ENCODE results near the gene TXLNA. TPM values are rescaled to one million over a fixed set of nuclear protein-coding genes. Genes with fewer than 3 reads are reported as not detected.
A peak's percentile ranks its signal among the peaks of the same experiment; 100 is the strongest.

TXLNA gene
- total RNA-seq, 4 donors from 2014 or later = 34.5 to 54.0 (median 40.7) TPM

GRCh38 chr1:32220746-32221580 lies 41.5 kb downstream of the TXLNA start:
- peak overlapping the region in 3 of 4 donors; percentile 93 to 96 (median 94) for H3K27ac ChIP-seq
- H3K9me3 ChIP-seq = no peaks in the 10 kb centered on the region
- intact Hi-C loops (cut with DNase I) = no loop called here
- no peaks in the 10 kb centered on the region for H3K27me3 ChIP-seq
- H3K36me3 ChIP-seq = peaks cover 0 to 72% (median 15%) of the 10 kb centered on the region in 3 donors
- peak overlapping the region; percentile 65 to 99 (median 82) for H3K4me3 ChIP-seq
- H3K4me1 ChIP-seq = peaks cover 22 to 53% (median 24%) of the 10 kb centered on the region in 3 donors
- 75 to 83% methylated on average over 4 of the region's 4 CpGs for WGBS, 2 donors
- no peak for TF ChIP-seq POLR2A (IDR thresholded peaks at IDR 0.05)
- no peak for TF ChIP-seq CTCF (IDR thresholded peaks at IDR 0.05)
- no peak for DNase-seq

- Histone ChIP-seq H3K27ac (peak overlapping the region; percentile 93 to 96 (median 94)), H3K9me3 (no peaks in the 10 kb centered on the region), H3K36me3 (peaks cover 0 to 72% (median 11%) of the 10 kb centered on the region in 3 donors), H3K4me3 (peak overlapping the region; percentile 65 to 99 (median 82)), H3K27me3 (no peaks in the 10 kb centered on the region), H3K4me1 (peaks cover 22 to 47% (median 24%) of the 10 kb centered on the region in 3 donors)
- no peak for DNase-seq
- 7 to 11% methylated on average over 6 to 9 of the region's 13 CpGs for WGBS, 2 donors
- intact Hi-C loops (cut with DNase I) = no loop called here
- TF ChIP-seq POLR2A (IDR thresholded peaks at IDR 0.05) (no peak), CTCF (IDR thresholded peaks at IDR 0.05) (no peak)
These were observed 42.1 kb downstream of the TXLNA start for GRCh38 chr1:32221581-32221979.

GRCh38 chr1:32221980-32222755 lies 42.7 kb downstream of the TXLNA start, which contains the start of the genes EIF3I and TMEM234:
EIF3I (plus strand) TSS chr1:32222407; CDS start chr1:32222442, 35 bp downstream.
TMEM234 (minus strand) TSS chr1:32222353; CDS start chr1:32222322, 31 bp downstream.
- intact Hi-C loops (cut with DNase I) = no loop called here

GRCh38 chr1:32223683-32224082 lies 44.2 kb downstream of the TXLNA start:
- TF ChIP-seq POLR2A (IDR thresholded peaks at IDR 0.05) = no peak
- TF ChIP-seq CTCF (IDR thresholded peaks at IDR 0.05) = no peak
- H3K27me3 ChIP-seq = no peaks in the 10 kb centered on the region
- H3K27ac ChIP-seq = peak overlapping the region; percentile 93 to 96 (median 94)
- H3K4me1 ChIP-seq = peaks cover 22 to 46% (median 24%) of the 10 kb centered on the region in 3 donors
- H3K36me3 ChIP-seq = peaks cover 14 to 72% (median 25%) of the 10 kb centered on the region in 3 donors
- no peaks in the 10 kb centered on the region for H3K9me3 ChIP-seq
- WGBS, 2 donors = 83 to 86% methylated on average over 1 to 3 of the region's 3 CpGs
- H3K4me3 ChIP-seq = peak overlapping the region in 3 of 4 donors; percentile 65 to 99 (median 97)
- intact Hi-C loops (cut with DNase I) = no loop called here
- no peak for DNase-seq

More at GRCh38 chr1:32221980-32222755, 42.7 kb downstream of the TXLNA start, which contains the start of the genes EIF3I and TMEM234:
- peak within 1 kb of the TSS; percentile 65 to 99 (median 82) for H3K4me3 ChIP-seq
- no peaks in the 10 kb centered on the region for H3K9me3 ChIP-seq
- peaks cover 22 to 46% (median 24%) of the 10 kb centered on the region in 3 donors for H3K4me1 ChIP-seq
- WGBS, 2 donors = 0% methylated on average over 9 to 10 of the region's 46 CpGs
- no peaks in the 10 kb centered on the region for H3K27me3 ChIP-seq
- H3K27ac ChIP-seq = peak within 1 kb of the TSS; percentile 93 to 96 (median 94)
- H3K36me3 ChIP-seq = peaks cover 0 to 72% (median 11%) of the 10 kb centered on the region in 3 donors
- TF ChIP-seq POLR2A (IDR thresholded peaks at IDR 0.05) (peak in 3 of 4 donors; percentile 30 to 76 (median 54)), CTCF (IDR thresholded peaks at IDR 0.05) (peak in 1 of 6 experiments; percentile 8)
- peak; percentile 64 for DNase-seq

All from esophagus squamous epithelium (tissue), 5 donors.